ACC112 (cell line): ENCODE measurements around the gene HAND2.
A peak's percentile ranks its signal among the peaks of the same experiment; 100 is the strongest.

ENCODE experiments used
- H2AFZ ChIP-seq: fragments of 200-600 bp; sonication (generic); one replicate; pipeline ENCODE4 v1.6.0; 2017; ENCODE audit warnings: antibody characterized with exemption, low read length; ENCODE audit not compliant: unreplicated experiment
- H3K27ac ChIP-seq: fragments of 200-600 bp; sonication (generic); 2 replicates; pipeline ENCODE4 v1.5.1; 2014; ENCODE audit warnings: low read depth, mild to moderate bottlenecking, antibody characterized with exemption, low read length, moderate library complexity
- H3K27me3 ChIP-seq: fragments of 200-600 bp; sonication (generic); 2 replicates; pipeline ENCODE4 v1.6.1; 2014; ENCODE audit warnings: mild to moderate bottlenecking, antibody characterized with exemption, low read length, moderate library complexity, mixed read lengths; ENCODE audit not compliant: insufficient read depth
- H3K36me3 ChIP-seq: fragments of 200-600 bp; sonication (generic); 2 replicates; pipeline ENCODE4 v1.6.1; 2016; ENCODE audit warnings: mild to moderate bottlenecking, antibody characterized with exemption, low read length, moderate library complexity, mixed read lengths; ENCODE audit not compliant: insufficient read depth
- H3K4me1 ChIP-seq: fragments of 200-600 bp; sonication (generic); one replicate; pipeline ENCODE4 v1.6.1; 2016; ENCODE audit warnings: low read length, mixed read lengths; ENCODE audit not compliant: insufficient read depth, unreplicated experiment, control insufficient read depth
- H3K4me3 ChIP-seq: fragments of 200-600 bp; sonication (generic); 2 replicates; pipeline ENCODE4 v1.5.1; 2014; ENCODE audit warnings: mild to moderate bottlenecking, low read depth, low read length
- H3K79me2 ChIP-seq: fragments of 200-600 bp; sonication (generic); one replicate; pipeline ENCODE4 v1.6.0; 2016; ENCODE audit warnings: low read length; ENCODE audit not compliant: control insufficient read depth, unreplicated experiment, insufficient read depth

Gene HAND2

DNA sequence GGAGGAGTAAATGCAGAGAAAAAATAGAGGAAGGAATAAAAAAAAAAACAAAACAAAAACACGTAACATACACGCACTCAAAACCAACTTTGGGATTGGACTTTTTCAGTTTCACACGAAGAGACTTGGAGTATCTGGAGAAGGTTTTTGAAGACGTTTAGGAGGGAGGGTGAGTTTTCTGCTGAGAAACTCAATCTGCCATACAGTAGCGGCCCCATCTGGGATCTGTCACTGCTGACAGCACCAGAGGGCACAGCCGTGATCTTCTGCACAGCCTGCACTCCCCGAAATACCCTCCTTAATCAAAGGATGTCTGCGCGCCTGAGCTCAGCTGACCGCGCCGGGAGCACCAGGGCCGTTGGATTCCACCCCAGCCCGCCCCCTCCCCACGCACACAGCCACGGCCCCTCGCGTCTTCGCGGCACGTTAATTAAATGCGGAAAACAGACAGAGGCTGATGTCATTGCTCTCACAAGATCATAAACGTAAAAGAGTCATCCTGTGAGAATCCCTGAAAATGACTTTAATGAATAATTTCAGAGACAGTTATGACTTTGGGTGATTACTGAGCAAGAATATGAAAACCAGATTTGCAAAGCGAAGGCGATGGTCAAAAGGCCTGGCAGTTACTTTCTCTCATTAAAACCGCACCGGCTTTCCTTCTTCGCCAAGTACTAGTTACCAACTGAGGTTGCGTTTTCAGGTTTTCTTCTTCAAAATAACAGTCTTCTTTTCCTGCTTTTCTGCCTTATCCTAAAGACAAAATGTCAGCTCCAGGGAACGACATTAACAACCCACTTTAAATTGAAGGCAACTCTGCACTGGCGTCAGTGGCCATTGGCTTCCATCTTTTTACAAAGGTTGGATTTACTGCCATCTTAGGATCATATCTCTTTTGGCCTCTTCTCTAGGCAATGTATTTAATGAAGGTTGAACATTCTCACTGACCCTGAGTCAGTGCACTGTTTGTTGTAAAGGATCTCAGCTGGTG, 10.6 kb downstream of the HAND2 start:
- Histone ChIP-seq H3K36me3 (no peaks in the 10 kb centered on the region), H3K4me1 (peaks cover 11% of the 10 kb centered on the region), H2AFZ (no peak overlapping the region), H3K4me3 (no peak overlapping the region), H3K27ac (no peak overlapping the region), H3K79me2 (no peaks in the 10 kb centered on the region), H3K27me3 (no peaks in the 10 kb centered on the region)

GRCh38 chr4:173518425-173519102, 11.5 kb downstream of the HAND2 start:
- peaks cover 12% of the 10 kb centered on the region for H3K4me1 ChIP-seq
- no peak overlapping the region for H3K4me3 ChIP-seq
- no peaks in the 10 kb centered on the region for H3K27me3 ChIP-seq
- no peaks in the 10 kb centered on the region for H3K79me2 ChIP-seq
- no peaks in the 10 kb centered on the region for H3K36me3 ChIP-seq
- no peak overlapping the region for H2AFZ ChIP-seq
- no peak overlapping the region for H3K27ac ChIP-seq

- Histone ChIP-seq H2AFZ (no peak overlapping the region), H3K27me3 (no peaks in the 10 kb centered on the region)
Measured at GRCh38 chr4:173517781-173518424, 12.1 kb downstream of the HAND2 start.

DNA sequence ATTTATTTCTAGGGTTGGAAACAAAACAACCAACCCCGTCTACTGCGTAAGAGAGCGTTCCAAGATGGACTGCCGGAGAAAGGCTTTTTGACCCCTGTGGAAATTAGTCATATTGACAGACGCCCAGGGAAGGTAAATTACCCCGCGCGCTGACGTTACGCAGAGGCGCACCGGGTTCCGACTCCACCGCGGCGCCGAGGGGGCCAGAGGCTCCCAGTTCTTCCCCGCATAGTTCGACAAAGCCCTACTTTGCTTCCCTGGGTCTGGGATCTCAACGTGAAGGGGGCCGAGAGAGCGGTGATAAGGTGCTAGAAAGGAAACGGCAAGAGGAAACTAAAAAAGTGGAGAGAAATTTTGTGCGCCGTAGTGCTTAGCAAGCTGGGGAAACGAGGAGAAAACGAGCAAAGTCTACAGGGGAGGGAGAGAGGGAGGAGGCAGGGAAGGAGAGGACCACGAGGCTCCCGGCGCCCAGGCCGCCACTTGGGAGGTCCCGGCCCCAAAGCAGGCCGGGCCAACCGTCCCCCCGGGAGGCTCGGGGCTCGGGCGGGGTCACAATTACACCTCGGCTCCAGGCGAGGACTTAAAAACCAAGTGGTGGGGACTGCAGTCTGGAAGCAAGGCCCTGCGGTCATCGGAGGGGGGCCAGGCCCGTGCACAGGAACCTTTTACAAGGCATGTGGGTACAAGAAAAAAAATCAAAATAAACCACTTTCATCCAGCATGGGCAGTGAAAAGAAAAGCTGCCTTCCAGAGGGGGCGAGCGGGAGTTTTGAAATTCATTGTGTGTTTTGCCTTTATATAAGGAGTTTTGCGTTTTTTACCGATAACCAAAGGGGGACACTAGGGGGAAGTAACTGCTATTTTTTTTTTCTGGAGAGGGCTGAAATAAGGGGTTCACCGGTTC, 13.2 kb downstream of the HAND2 start:
- H3K27me3 ChIP-seq = no peaks in the 10 kb centered on the region
- peaks cover 11% of the 10 kb centered on the region for H3K4me1 ChIP-seq
- no peak overlapping the region for H3K27ac ChIP-seq
- no peak overlapping the region for H2AFZ ChIP-seq
- H3K79me2 ChIP-seq = no peaks in the 10 kb centered on the region
- H3K4me3 ChIP-seq = no peak overlapping the region
- no peaks in the 10 kb centered on the region for H3K36me3 ChIP-seq

More at GRCh38 chr4:173517781-173518424, 12.1 kb downstream of the HAND2 start:
- Histone ChIP-seq H3K36me3 (no peaks in the 10 kb centered on the region), H3K4me3 (no peak overlapping the region), H3K79me2 (no peaks in the 10 kb centered on the region), H3K4me1 (peaks cover 14% of the 10 kb centered on the region), H3K27ac (no peak overlapping the region)

DNA sequence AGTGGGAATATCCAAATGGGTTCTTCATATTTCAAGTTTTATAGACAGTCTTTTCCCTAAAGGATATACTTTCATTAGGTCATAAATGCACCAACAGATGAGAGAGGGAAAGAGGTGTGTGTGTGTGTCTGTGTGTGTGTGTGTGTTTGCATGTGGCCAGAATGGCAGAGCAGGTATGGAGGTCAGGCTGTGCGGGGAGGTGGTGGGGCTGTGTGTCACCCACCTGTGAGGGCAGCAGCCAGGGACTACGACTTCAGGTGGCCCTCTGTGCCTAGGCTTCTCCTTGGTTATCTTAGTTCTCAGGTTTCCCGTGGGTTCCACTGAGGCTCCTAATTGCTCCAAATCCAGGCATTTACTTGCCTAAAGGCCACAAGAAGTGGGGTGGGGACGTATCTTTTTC, 14.6 kb downstream of the HAND2 start:
- Histone ChIP-seq H3K79me2 (no peaks in the 10 kb centered on the region), H3K27ac (no peak overlapping the region), H3K27me3 (no peaks in the 10 kb centered on the region), H2AFZ (no peak overlapping the region), H3K36me3 (no peaks in the 10 kb centered on the region), H3K4me1 (peaks cover 5% of the 10 kb centered on the region), H3K4me3 (no peak overlapping the region)

DNA sequence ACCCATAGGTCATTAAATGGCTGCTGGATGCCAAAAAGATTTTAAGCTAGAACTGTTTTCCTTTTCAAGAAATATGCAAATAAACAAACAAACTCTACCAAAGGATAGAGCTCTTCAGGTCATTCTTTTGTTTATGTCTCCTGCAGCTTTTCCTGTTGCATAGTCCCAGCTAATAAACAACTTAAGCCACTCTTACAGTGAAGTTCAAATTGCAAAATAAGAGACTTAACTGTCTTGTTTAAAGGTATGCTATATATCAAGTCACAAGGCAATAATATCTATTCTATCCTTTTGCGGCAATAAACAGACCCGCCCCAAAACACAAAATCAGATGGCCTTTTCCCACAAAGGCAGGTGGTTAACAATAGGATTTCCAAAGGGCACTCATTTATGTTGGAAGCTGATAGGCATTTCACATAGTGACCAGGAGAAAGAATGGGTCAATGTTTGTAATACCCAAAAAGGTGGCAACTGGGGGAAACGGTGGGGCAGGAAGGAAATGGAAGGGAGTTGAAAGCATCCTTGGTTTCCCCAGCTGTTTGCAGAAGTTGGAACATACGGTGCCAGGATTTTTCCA, 15.3 kb downstream of the HAND2 start:
- no peaks in the 10 kb centered on the region for H3K36me3 ChIP-seq
- H2AFZ ChIP-seq = no peak overlapping the region
- peaks cover 5% of the 10 kb centered on the region for H3K4me1 ChIP-seq
- H3K27ac ChIP-seq = no peak overlapping the region
- H3K4me3 ChIP-seq = no peak overlapping the region
- no peaks in the 10 kb centered on the region for H3K27me3 ChIP-seq
- H3K79me2 ChIP-seq = no peaks in the 10 kb centered on the region

- H3K36me3 ChIP-seq = no peaks in the 10 kb centered on the region
- H3K4me1 ChIP-seq = peaks cover 5% of the 10 kb centered on the region
- H3K4me3 ChIP-seq = no peak overlapping the region
- no peaks in the 10 kb centered on the region for H3K27me3 ChIP-seq
- no peak overlapping the region for H3K27ac ChIP-seq
- H2AFZ ChIP-seq = no peak overlapping the region
- no peaks in the 10 kb centered on the region for H3K79me2 ChIP-seq
Measured at GRCh38 chr4:173513651-173514050, 16.4 kb downstream of the HAND2 start.

GRCh38 chr4:173511787-173512361, 18.2 kb downstream of the HAND2 start:
- Histone ChIP-seq H3K79me2 (no peaks in the 10 kb centered on the region), H3K4me1 (peaks cover 5% of the 10 kb centered on the region), H3K27ac (no peak overlapping the region), H2AFZ (no peak overlapping the region), H3K27me3 (no peaks in the 10 kb centered on the region), H3K36me3 (no peaks in the 10 kb centered on the region), H3K4me3 (no peak overlapping the region)

DNA sequence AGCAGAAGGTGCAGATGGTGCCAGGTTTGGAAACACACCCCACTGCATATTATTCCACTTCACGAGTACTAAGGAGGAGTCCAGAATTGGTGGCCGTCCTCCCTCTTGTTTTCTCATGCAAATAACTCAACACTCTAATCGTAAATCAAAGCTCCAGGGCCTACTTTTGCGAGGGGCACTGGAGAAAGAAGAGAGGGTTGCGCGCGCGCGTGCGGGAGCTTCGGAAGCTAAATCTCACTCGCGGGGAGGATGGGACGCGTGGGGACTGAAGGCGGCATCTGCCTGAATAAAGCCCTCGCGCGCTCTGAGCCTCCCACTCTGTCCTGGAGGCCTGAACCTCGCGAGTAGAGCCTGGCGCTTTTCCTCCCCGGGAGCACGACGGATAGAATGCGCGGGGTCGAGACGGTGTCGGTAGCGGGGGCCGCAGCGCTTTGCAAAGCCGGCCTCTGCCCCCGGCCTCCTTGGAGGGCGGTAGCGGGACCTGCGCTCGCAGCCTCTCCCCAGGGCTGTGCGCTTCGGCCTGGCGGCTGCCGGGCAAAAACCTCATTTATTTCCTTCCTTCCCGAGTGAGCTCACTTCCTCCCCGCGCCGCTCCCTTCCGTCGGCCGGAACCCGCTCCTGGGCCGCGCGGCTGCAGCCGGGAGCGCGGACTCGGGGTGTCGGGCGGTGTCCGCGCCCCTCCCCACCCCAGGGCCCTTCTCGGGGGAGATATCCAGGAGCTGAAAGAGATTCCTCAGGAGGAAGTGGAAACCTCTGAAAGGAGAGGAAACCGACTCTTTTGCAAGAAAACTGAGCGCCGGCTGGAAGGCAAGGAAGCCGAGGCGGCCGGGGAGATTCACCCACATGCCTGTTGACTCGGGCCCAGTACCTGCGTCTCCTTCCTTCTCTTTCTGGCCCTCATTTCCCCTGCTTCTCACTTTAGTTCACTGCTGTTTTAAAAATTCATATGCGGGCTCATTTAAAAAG, 20.7 kb downstream of the HAND2 start:
- peaks cover 5% of the 10 kb centered on the region for H3K4me1 ChIP-seq
- H3K36me3 ChIP-seq = no peaks in the 10 kb centered on the region
- peak overlapping the region; percentile 98 for H3K4me3 ChIP-seq
- peak overlapping the region; percentile 72 for H2AFZ ChIP-seq
- H3K79me2 ChIP-seq = no peaks in the 10 kb centered on the region
- no peaks in the 10 kb centered on the region for H3K27me3 ChIP-seq
- peak overlapping the region; percentile 63 for H3K27ac ChIP-seq
